Astrocyte (in vitro differentiated cells and primary cell): ENCODE measurements around the gene RAD51B.

Experiments used
- EZH2 ChIP-seq: IDR thresholded peaks from 2 replicates; pipeline ENCODE4 v1.6.1; 2012; ENCODE audit warnings: mild to moderate bottlenecking, low read length, inconsistent platforms; ENCODE audit not compliant: insufficient read depth
- TF ChIP-seq, protein P1 (sequence below): IDR thresholded peaks from 2 replicates; pipeline ENCODE4 v1.5.1; 2011; ENCODE audit warnings: low read depth, mild to moderate bottlenecking, inconsistent platforms, low read length, moderate library complexity; ENCODE audit not compliant: insufficient read depth

DNA sequence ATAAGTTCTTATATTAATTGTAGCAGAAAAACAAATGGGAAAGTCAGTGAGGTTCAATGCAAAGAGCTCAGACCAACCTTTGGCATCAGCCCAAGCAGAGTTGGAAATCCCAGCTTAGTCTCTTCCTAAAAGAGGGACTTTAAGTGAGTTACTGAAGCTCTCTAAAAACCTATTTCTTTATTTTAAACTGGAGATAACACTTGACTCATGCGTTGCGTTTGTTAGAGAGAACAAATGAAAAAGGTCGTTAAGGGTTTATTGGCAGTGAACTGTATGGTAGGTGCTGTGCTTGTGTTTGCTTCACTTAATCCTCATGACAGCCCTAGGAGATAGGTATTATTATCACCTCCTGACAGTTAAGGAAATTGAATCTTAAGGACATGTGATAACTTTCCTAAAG, 396.5 kb downstream of the RAD51B start:
- TF ChIP-seq, protein P1, sequence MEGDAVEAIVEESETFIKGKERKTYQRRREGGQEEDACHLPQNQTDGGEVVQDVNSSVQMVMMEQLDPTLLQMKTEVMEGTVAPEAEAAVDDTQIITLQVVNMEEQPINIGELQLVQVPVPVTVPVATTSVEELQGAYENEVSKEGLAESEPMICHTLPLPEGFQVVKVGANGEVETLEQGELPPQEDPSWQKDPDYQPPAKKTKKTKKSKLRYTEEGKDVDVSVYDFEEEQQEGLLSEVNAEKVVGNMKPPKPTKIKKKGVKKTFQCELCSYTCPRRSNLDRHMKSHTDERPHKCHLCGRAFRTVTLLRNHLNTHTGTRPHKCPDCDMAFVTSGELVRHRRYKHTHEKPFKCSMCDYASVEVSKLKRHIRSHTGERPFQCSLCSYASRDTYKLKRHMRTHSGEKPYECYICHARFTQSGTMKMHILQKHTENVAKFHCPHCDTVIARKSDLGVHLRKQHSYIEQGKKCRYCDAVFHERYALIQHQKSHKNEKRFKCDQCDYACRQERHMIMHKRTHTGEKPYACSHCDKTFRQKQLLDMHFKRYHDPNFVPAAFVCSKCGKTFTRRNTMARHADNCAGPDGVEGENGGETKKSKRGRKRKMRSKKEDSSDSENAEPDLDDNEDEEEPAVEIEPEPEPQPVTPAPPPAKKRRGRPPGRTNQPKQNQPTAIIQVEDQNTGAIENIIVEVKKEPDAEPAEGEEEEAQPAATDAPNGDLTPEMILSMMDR, result no peak
- TF ChIP-seq EZH2, result no peak
